ENCODE measurements around the gene NOS1AP.
A peak's percentile ranks its signal among the peaks of the same experiment; 100 is the strongest.
"Not testable (repeated sequence)": the region's sequence is repeated elsewhere in the genome, so short reads cannot be mapped to it uniquely, and the experiment has no call there.

The NOS1AP gene

DNA sequence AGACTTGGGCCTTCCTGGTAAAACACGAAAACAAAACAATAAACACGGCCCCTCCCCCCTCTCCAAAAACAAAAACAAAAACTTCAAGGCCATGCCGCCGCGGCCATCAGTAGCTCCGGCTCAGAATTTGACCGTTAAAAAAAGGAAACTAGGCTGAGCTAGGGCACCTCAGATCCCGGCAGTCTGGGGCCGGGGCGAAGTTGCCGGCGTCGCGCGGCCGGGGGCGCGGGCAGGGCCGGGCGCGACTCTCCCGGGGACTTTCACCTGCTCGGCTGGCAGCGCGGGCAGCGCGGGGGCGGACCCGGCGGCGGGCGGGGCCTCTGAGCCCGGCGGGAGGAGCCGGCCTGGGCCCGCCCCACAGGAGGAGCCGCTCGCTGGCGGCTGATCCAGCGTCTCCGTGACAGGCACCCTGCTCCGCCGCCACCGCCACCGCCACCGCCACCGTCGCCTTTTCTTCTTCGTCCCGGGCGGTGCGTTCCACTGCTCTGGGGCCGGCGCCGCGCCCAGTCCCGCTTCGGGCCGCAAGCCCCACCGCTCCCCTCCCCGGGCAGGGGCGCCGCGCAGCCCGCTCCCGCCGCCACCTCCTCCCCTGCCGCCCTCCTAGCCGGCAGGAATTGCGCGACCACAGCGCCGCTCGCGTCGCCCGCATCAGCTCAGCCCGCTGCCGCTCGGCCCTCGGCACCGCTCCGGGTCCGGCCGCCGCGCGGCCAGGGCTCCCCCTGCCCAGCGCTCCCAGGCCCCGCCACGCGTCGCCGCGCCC is at the start of gene NOS1AP:
TSS of gene NOS1AP (plus strand) at position 358 of the 760 bp plus-strand sequence. CDS start 487 bp downstream, outside the sequence.
- DNase-seq = no peak

DNA sequence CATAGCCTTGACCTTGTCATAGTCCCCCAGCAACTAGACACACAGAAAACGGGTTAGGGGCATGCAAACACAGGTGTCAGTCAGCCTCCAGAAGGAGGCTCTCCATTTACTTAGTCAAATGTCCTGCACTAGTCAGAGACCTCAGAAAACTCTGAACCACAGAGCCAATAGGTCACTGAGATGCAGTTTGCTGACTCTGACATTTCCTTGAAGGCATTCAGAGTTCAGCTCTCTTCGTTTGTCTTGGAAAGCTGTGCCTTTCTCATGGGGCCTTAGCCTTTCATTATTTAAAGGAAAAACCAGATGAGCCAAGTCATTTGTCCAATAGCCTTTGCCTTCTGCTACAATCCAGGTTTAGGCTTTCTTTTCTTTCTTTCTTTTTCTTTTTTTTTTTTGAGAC is 49.3 kb upstream of the NOS1AP start:
- no peak for DNase-seq

GRCh38 chr1:162021124-162021523 is 48.4 kb upstream of the NOS1AP start:
- no peak for DNase-seq

- no peak for DNase-seq
Measured at GRCh38 chr1:162022626-162023025, 46.9 kb upstream of the NOS1AP start.

DNA sequence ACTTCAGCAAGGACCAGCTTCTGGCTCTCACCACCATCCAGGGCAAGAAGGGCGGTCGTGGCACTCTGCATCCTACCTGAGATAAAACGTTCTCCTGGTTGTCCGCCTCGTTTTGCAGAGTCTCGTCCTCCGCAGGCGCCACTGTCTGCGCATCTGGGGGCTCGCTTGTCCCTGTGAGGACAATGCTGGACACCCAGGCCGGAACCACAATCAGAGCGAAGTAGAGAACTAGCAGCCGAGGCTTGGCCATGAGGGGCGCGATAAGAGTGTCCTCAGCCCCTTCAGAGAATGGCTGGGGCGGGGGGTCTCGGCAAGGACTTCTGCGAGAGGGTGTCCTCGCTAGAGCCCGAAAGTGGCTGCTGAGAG is 46.3 kb upstream of the NOS1AP start:
- DNase-seq = no peak

DNA sequence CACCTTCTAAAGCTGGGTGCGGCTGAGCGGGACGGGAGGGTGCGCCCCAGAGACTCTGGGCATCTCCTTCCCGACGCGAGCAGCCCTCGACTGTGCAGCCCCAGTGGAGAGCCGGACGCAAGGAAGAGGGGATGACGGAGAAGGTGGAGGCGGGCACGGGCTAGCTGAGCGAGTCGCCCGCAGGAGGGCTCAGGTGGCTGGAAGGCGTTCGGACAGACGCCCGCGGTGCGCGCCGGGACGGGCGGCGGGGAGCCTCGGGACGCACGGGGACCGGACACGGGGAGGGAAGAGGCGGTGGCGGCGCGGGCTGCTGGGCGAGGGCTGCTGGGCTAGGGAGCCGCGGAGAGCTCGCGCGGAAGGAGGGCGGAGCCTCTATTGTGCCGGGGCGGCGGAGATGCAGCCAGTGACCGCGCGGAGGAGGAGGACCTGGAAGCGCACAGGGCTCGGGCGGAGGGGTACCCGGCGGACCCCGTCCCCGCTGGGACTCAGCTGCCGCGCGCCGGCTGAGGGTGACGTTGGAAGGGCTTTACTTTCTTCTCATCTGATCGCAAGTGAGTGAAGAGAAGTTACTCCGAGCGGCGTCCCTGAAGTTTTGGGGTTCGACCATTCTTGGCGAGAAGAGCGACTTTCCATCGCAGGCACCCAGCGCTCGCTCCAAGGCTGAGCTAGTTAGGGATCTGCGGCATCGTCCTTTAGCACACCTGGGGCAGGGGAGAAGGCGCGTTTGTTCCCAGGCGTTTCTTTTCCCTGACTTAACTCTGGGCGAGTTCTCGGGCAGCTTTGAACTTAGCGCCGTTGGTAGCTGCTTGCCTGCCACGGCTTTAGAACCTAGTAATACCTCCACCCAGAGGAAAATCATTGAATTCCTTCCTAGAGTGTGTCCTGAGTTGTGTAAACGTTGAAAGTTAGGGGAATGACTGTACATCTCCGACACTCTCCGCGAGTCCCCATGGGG is 45.7 kb upstream of the NOS1AP start, which contains the start of gene OLFML2B:
TSS of gene OLFML2B (minus strand) at position 323 of the 955 bp plus-strand sequence. CDS start 439 bp downstream, outside the sequence.
- DNase-seq = no peak

- DNase-seq = no peak
Measured at GRCh38 chr1:162025541-162025940, 44.0 kb upstream of the NOS1AP start.

GRCh38 chr1:162026881-162027280 is 42.6 kb upstream of the NOS1AP start:
- DNase-seq = no peak

DNA sequence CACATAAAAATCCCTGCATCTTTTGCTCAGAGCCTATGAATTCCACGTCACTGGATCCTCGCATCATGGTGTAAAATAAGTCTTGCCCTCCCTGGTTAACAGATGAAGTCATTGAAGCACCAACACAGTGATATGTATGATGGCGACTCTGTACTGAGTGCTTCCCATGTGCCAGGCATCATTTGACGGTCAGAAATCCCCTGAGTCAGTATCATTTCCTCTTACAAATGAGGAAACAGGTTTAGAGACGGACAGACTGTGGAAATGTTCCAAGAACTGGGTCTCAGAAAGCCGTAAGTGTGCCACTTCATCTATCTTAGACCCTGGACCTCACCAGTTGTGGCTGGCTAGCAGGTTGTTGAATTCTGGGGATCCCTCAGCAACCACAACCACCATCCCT is 40.8 kb upstream of the NOS1AP start:
- no peak for DNase-seq

GRCh38 chr1:162029157-162029556 is 40.3 kb upstream of the NOS1AP start:
- no peak for DNase-seq

DNA sequence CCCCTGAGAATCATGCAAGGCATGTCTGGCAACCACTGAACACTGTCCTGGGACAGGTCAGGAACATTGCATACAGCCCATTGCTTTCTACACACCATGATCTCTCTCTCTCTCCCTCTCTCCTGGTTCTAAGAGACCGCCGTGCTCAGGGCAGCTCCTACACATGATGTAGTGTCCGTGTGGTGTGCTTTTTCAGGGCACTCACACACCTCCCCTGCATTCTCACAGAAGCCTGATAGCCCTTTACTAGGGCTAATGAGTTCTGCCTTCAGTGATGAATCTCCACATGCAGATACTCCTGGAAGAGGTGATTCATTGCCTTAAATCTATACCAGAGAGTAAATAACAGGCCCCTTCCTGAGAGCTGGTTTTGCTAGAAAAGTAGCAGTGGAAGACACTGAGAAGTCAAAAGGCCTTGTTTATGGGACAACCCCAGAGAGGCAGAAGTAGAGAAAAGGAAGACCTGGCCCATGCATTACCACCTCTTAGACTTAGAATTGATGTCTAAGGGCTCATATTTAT is 38.7 kb upstream of the NOS1AP start:
- no peak for DNase-seq

DNA sequence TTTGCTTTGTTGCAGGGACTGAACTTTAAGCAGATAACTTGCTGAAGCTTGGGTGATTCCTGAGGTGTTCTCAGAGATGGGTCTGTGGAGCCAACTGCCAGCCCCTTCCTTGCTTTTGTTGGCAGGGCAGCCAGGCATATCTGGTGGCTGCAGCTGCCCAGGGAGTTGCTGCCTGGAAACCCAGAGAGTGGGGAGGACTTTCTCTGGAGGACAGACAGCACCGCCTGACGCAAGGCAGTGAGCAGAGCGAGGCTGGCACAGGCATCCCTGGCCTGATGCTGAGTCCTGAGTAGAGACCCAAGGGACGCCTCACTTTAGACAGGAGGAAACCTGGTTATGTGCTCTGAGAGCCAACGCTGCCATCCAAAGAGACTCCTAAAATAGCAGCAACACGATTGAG is 36.1 kb upstream of the NOS1AP start:
- DNase-seq = no peak

GRCh38 chr1:162035241-162035640 is 34.2 kb upstream of the NOS1AP start:
- DNase-seq = no peak

- DNase-seq = no peak
Measured at GRCh38 chr1:162036163-162036562, 33.3 kb upstream of the NOS1AP start.

GRCh38 chr1:162038624-162039023 is 30.9 kb upstream of the NOS1AP start:
- no peak for DNase-seq

DNA sequence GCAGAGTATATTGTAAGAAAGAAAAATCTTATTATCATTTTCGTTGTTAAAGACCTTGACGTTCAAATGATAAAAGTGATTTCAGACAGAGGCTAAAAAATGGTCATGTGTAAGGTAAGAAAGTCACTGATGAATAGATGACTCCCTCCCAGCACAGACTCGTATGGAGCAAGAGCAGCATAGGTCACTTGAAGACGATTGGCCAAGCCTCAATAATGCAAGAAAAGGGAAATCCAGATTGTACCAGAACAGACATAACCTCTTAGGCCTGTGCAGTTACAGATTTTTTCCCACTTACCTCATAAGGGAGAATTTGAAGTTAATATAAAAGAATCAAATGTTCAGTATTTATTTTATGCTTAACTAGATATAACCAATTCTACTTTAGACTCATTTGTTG is 29.5 kb upstream of the NOS1AP start:
- DNase-seq = no peak

DNA sequence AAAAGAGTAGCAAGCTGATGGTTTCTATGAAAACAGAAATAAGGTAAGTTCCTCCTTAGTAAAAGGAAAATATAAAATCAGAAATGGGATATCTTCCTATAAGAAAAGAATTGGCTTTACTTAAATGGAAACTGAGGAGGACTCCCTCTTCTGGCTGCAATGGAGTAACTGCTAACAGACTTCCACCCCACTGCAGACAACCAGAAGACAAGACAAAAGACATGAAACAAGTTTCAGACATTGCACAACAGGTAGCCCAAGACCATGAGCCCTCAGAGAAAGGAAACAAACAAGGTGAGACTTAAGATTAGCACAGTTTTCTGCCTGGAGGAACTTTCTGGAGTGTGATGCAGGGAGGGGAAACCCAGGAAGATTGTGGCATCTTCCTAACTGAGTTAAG is 28.8 kb upstream of the NOS1AP start:
- no peak for DNase-seq

- DNase-seq = no peak
Measured at GRCh38 chr1:162042361-162042760, 27.1 kb upstream of the NOS1AP start.

- DNase-seq = no peak
Measured at GRCh38 chr1:162046921-162047320, 22.6 kb upstream of the NOS1AP start.

DNA sequence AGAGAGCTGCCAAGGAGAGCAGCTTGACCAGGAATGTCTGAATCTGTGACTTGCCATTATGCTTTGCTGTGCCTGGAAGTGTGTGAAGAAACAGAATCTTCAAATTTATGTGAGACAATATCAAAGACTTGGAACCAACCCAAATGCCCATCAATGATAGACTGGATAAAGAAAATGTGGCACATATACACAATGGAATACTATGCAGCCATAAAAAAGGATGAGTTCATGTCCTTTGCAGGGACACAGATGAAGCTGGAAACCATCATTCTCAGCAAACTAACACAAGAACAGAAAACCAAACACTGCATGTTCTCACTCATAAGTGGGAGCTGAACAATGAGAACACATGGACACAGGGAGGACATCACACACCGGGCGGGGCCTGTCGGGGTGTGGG is 15.5 kb upstream of the NOS1AP start:
- DNase-seq = not testable (repeated sequence)

- DNase-seq = no peak
Measured at GRCh38 chr1:162055062-162055461, 14.4 kb upstream of the NOS1AP start.

- DNase-seq = peak; percentile 23
Measured at GRCh38 chr1:162056043-162056442, 13.4 kb upstream of the NOS1AP start.

DNA sequence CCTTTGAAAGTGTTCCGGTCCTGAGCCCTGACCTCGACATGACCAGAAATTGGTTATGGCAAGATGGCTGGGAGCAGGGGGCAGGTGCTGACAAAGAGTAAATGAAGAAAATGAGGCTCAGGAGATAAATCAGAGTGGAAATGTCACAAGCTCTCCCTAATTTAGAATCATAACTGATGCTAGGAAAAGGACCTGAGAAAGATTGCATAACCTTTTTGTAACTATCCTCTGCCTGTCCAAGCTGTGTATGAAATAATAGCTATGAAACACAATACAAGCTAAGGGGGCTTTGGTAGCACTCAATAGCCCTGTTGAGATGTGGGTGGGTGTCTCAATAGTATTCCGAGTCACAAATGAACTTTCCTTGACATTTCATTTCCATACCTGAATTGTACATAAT is 12.9 kb upstream of the NOS1AP start:
- no peak for DNase-seq

DNA sequence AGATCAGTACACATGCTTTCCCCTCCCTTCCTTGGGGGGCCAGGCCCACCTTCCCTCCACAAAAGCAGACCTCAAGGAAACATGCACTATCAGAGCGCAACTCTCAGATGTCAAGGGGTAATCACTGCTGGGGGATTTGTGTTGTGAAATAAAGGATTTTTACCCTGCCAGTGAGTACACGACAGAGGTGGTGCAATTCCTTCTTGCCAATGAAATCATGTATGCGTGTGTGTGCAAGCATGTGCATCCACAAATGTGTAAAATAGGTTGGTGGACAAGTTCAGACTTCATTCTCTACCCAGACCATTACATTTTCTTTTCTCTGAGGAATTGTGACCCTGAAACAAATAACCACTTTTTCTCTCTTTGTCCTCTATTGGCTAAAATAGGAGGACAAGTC is 9.8 kb upstream of the NOS1AP start:
- DNase-seq = no peak
